ENCODE results near the gene AGRP.
A peak's percentile ranks its signal among the peaks of the same experiment; 100 is the strongest.

AGRP gene

DNA sequence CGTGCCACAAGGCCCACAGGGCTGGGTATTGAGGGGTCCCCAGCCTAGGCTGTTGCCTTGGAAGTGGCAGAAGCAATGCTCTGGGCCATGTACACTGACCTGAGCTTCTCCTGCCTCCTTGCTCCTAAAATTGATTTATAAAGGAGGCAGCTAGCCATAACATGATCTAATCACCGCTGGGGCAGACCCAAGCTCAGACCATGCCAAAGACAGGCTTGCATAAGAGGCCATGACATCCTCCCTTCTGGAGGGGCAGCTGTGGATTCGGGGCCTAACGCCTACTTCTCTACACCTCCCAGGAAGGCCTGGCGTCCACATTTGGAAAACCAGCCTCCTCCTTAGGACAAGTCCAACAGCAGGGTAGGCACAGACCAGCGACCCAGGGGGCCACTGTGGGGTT lies 40.1 kb downstream of the AGRP start:
- no peak overlapping the region for H3K4me3 ChIP-seq (ENCODE audit: low read length)
- DNase-seq (ENCODE audit: low read depth): peak; percentile 81
- TF ChIP-seq, protein P1, sequence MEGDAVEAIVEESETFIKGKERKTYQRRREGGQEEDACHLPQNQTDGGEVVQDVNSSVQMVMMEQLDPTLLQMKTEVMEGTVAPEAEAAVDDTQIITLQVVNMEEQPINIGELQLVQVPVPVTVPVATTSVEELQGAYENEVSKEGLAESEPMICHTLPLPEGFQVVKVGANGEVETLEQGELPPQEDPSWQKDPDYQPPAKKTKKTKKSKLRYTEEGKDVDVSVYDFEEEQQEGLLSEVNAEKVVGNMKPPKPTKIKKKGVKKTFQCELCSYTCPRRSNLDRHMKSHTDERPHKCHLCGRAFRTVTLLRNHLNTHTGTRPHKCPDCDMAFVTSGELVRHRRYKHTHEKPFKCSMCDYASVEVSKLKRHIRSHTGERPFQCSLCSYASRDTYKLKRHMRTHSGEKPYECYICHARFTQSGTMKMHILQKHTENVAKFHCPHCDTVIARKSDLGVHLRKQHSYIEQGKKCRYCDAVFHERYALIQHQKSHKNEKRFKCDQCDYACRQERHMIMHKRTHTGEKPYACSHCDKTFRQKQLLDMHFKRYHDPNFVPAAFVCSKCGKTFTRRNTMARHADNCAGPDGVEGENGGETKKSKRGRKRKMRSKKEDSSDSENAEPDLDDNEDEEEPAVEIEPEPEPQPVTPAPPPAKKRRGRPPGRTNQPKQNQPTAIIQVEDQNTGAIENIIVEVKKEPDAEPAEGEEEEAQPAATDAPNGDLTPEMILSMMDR (conservative IDR thresholded peaks at IDR 0.05; ENCODE audit: low read length): no peak

GRCh38 chr16:67442581-67443255 lies 40.6 kb downstream of the AGRP start:
- TF ChIP-seq, protein P1 (conservative IDR thresholded peaks at IDR 0.05; ENCODE audit: low read length): no peak
- no peak for DNase-seq (ENCODE audit: low read depth)
- no peak overlapping the region for H3K4me3 ChIP-seq (ENCODE audit: low read length)

DNA sequence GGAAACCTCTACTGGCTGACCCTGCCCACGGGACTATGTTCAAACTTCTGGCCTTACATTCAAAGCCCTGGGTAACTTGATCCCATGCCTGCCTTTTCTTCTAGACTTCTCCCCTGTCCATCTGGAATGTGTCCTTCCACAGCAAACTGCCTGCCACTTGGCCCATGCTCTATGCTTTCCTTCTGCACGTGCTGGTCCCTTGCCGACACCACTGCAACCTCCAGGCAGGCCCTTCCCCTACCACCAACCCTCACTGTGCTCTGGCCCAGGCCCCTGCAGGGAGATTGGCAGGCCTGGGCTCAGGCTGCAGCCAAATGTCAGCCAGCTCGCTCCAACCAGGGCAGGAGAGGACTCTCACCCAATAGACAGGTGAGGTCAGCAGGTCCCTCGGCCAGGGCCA lies 41.4 kb downstream of the AGRP start:
- TF ChIP-seq, protein P1 (conservative IDR thresholded peaks at IDR 0.05; ENCODE audit: low read length): no peak
- H3K4me3 ChIP-seq (ENCODE audit: low read length): no peak overlapping the region
- no peak for DNase-seq (ENCODE audit: low read depth)

- TF ChIP-seq, protein P1 (conservative IDR thresholded peaks at IDR 0.05; ENCODE audit: low read length): no peak
- DNase-seq (ENCODE audit: low read depth): no peak
- no peak overlapping the region for H3K4me3 ChIP-seq (ENCODE audit: low read length)
Measured at GRCh38 chr16:67441271-67441753, 42.0 kb downstream of the AGRP start.

DNA sequence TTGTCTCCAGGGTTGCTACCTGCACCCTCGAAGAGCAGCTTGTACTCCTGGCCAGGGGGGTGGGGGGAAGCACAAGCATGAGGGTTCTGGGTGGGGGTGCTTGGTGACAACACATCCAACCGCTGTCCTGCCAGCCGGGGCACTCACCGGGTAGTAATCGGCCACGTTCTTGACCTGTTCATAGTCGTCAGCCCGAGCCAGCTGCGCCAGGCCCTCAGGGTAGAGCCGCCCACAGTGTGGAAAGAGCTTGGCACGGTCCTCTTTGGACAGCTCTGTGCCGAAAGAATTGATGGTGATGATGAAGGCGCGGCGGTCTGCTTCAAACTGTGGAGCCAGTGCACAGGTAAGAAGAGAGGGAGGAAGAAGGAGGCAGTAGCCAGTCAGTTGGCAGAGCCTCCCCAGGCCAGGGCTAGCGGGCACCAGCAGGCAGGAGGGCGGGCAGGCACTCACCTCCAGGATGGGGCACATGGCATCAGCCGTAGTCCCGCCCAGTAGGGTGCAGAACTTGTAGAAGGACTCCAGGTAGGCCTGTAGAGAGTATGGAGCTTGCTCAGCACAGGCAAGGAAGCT lies 44.4 kb downstream of the AGRP start:
- no peak overlapping the region for H3K4me3 ChIP-seq (ENCODE audit: low read length)
- DNase-seq (ENCODE audit: low read depth): no peak
- TF ChIP-seq, protein P1 (conservative IDR thresholded peaks at IDR 0.05; ENCODE audit: low read length): no peak

- no peak for DNase-seq (ENCODE audit: low read depth)
- TF ChIP-seq, protein P1 (conservative IDR thresholded peaks at IDR 0.05; ENCODE audit: low read length): no peak
Measured at GRCh38 chr16:67438098-67438791, 45.1 kb downstream of the AGRP start.

More at GRCh38 chr16:67438098-67438791, 45.1 kb downstream of the AGRP start:
- H3K4me3 ChIP-seq (ENCODE audit: low read length): no peak overlapping the region
